H1 (cell line): ENCODE measurements around the gene PRKN. TPM values are rescaled to one million over a fixed set of nuclear protein-coding genes. Genes with fewer than 3 reads are reported as not detected.

Source experiments
- CTCF ChIA-PET: fragments of 300-600 bp; sonication (Branson Sonifier 250); formaldehyde crosslinking; loops from one replicate; lab custom pipeline; 2021; ENCODE audit not compliant: partially characterized antibody; lab: Charles Lee
- POLR2A ChIA-PET: fragments of 300-600 bp; sonication (Branson Sonifier 250); formaldehyde crosslinking; loops from one replicate; lab custom pipeline; 2021; ENCODE audit warnings: inconsistent platforms; ENCODE audit not compliant: partially characterized antibody; lab: Charles Lee
- DNase-seq, 2 experiments: peaks; one replicate each; pipeline versions ENCODE4 v3.0.0 to v3.0.0-alpha.2; 2010 to 2022; ENCODE audit warnings: low spot score in 2 of 2, low read depth in 1 of 2, mixed read lengths in 1 of 2
- FAIRE-seq: peaks from 2 replicates; lab custom pipeline; 2011; peaks lifted over from hg19 to GRCh38; lab: Jason Lieb, UNC
- H2AFZ ChIP-seq: 2 replicates; pipeline ENCODE4 v1.8.1; 2012; ENCODE audit warnings: low read length, inconsistent platforms
- H2AK5ac ChIP-seq: 2 replicates; pipeline ENCODE4 v1.6.1; 2013; ENCODE audit warnings: low read depth, low read length
- H2BK120ac ChIP-seq: replicated peaks from 2 replicates; pipeline ENCODE3; 2013; ENCODE audit warnings: low read depth, low read length, inconsistent platforms
- H2BK12ac ChIP-seq: 2 replicates; pipeline ENCODE4 v1.6.1; 2013; ENCODE audit warnings: low read depth, low read length
- H2BK15ac ChIP-seq: 2 replicates; pipeline ENCODE4 v1.6.1; 2013; ENCODE audit warnings: low read length
- H2BK20ac ChIP-seq: 2 replicates; pipeline ENCODE4 v1.6.1; 2013; ENCODE audit warnings: low read length
- H2BK5ac ChIP-seq: 2 replicates; pipeline ENCODE4 v1.6.1; 2013; ENCODE audit warnings: low read depth, low read length
- H3K14ac ChIP-seq: 2 replicates; pipeline ENCODE4 v1.6.1; 2013; ENCODE audit warnings: inconsistent platforms; ENCODE audit not compliant: insufficient read length
- H3K18ac ChIP-seq: 2 replicates; pipeline ENCODE4 v1.6.1; 2013; ENCODE audit warnings: low read length; ENCODE audit errors: extremely low read depth
- H3K23ac ChIP-seq: 2 replicates; pipeline ENCODE4 v1.6.1; 2013; ENCODE audit warnings: inconsistent platforms; ENCODE audit not compliant: insufficient read length
- H3K23me2 ChIP-seq: 2 replicates; pipeline ENCODE4 v1.6.1; 2013; ENCODE audit warnings: low read depth, low read length
- H3K27ac ChIP-seq: 2 replicates; pipeline ENCODE4 v1.6.1; 2011; ENCODE audit warnings: low read depth, low read length, inconsistent platforms
- H3K27me3 ChIP-seq, 4 experiments: replicated peaks in 1 of 4; 1 replicate in 1 of 4; 2 replicates in 3 of 4; pipeline versions ENCODE4 v1.6.1 to v1.8.1; 2011 to 2013; ENCODE audit warnings: low read length in 3 of 4, mild to moderate bottlenecking in 3 of 4, inconsistent platforms in 2 of 4, mixed read lengths in 2 of 4, moderate library complexity in 1 of 4; ENCODE audit not compliant: control insufficient read depth in 3 of 4, insufficient read depth in 3 of 4; ENCODE audit errors: extremely low read depth in 1 of 4
- H3K36me3 ChIP-seq, 4 experiments: 2 replicates each; pipeline versions ENCODE4 v1.6.1 to v1.8.1; 2011 to 2013; ENCODE audit warnings: mild to moderate bottlenecking in 4 of 4, low read length in 3 of 4, moderate library complexity in 2 of 4, control low read depth in 1 of 4, inconsistent platforms in 1 of 4; ENCODE audit not compliant: insufficient read depth in 4 of 4, control insufficient read depth in 2 of 4
- H3K4ac ChIP-seq: replicated peaks from 2 replicates; pipeline ENCODE3; 2013; ENCODE audit warnings: low read length, low read depth, mixed read lengths, inconsistent platforms; ENCODE audit not compliant: insufficient read length
- H3K4me1 ChIP-seq, 4 experiments: replicated peaks in 1 of 4; 1 replicate in 1 of 4; 2 replicates in 3 of 4; pipeline versions ENCODE4 v1.6.1 to v1.8.1; 2011 to 2013; ENCODE audit warnings: low read length in 3 of 4, inconsistent platforms in 2 of 4, mixed read lengths in 1 of 4; ENCODE audit not compliant: insufficient read depth in 4 of 4, control insufficient read depth in 3 of 4
- H3K4me2 ChIP-seq, 2 experiments: 2 replicates each; pipeline versions ENCODE4 v1.6.1 to v1.8.1; 2011 to 2013; ENCODE audit warnings: low read depth in 2 of 2, low read length in 2 of 2, control low read depth in 1 of 2, inconsistent platforms in 1 of 2, mild to moderate bottlenecking in 1 of 2; ENCODE audit not compliant: insufficient read depth in 1 of 2
- H3K4me3 ChIP-seq, 4 experiments: fragments of 200-600, 300-600 bp in 1 of 4; sonication (generic), shearing (Covaris generic), sonication (Bioruptor Twin) in 1 of 4; 2 replicates each; pipeline versions ENCODE4 v1.5.1 to v1.8.1; 2011 to 2016; ENCODE audit warnings: low read length in 4 of 4, low read depth in 3 of 4, control low read depth in 2 of 4, inconsistent platforms in 2 of 4, mild to moderate bottlenecking in 2 of 4, mixed read lengths in 1 of 4, moderate library complexity in 1 of 4; ENCODE audit not compliant: insufficient read depth in 2 of 4; ENCODE audit errors: extremely low read depth in 1 of 4
- H3K56ac ChIP-seq: replicated peaks from 2 replicates; pipeline ENCODE3; 2013; ENCODE audit warnings: low read depth, mild to moderate bottlenecking, mixed read lengths, low read length, inconsistent platforms; ENCODE audit not compliant: insufficient read length
- H3K79me1 ChIP-seq: 2 replicates; pipeline ENCODE4 v1.6.1; 2013; ENCODE audit warnings: low read depth, low read length, control low read depth
- H3K79me2 ChIP-seq, 2 experiments: 2 replicates each; pipeline versions ENCODE4 v1.6.1 to v1.8.1; 2012 to 2013; ENCODE audit warnings: low read length in 2 of 2, mild to moderate bottlenecking in 2 of 2, inconsistent platforms in 1 of 2; ENCODE audit not compliant: insufficient read depth in 2 of 2, control insufficient read depth in 1 of 2
- H3K9ac ChIP-seq, 4 experiments: replicated peaks in 1 of 4; 1 replicate in 1 of 4; 2 replicates in 3 of 4; pipeline versions ENCODE4 v1.6.1 to v1.8.1; 2011 to 2013; ENCODE audit warnings: low read depth in 3 of 4, low read length in 3 of 4, control low read depth in 2 of 4, mild to moderate bottlenecking in 2 of 4, moderate library complexity in 2 of 4, inconsistent platforms in 1 of 4; ENCODE audit errors: extremely low read depth in 1 of 4
- H3K9me3 ChIP-seq, 2 experiments: 2 replicates each; pipeline versions ENCODE4 v1.6.1 to v1.8.1; 2012 to 2013; ENCODE audit warnings: mild to moderate bottlenecking in 2 of 2, moderate library complexity in 2 of 2, control low read depth in 1 of 2, inconsistent platforms in 1 of 2, low read depth in 1 of 2, low read length in 1 of 2, mixed read lengths in 1 of 2; ENCODE audit not compliant: insufficient read depth in 2 of 2
- H4K20me1 ChIP-seq, 2 experiments: replicated peaks in 1 of 2; 2 replicates each; pipeline versions ENCODE3 to v1.8.1; 2011 to 2013; ENCODE audit warnings: inconsistent platforms in 2 of 2, low read length in 2 of 2, mild to moderate bottlenecking in 1 of 2; ENCODE audit not compliant: insufficient read depth in 2 of 2, control insufficient read depth in 1 of 2
- H4K5ac ChIP-seq: 2 replicates; pipeline ENCODE4 v1.6.1; 2013; ENCODE audit warnings: low read length, low read depth, mixed read lengths, inconsistent platforms; ENCODE audit not compliant: insufficient read length
- H4K8ac ChIP-seq: 2 replicates; pipeline ENCODE4 v1.8.0; 2013; ENCODE audit warnings: mild to moderate bottlenecking, moderate library complexity, low read length, inconsistent platforms; ENCODE audit not compliant: insufficient read depth; ENCODE audit errors: extremely low read depth
- H4K91ac ChIP-seq: replicated peaks from 2 replicates; pipeline ENCODE3; 2013; ENCODE audit warnings: low read length, mixed read lengths, inconsistent platforms; ENCODE audit not compliant: insufficient read length
- HDAC6 ChIP-seq: IDR thresholded peaks from one replicate; pipeline ENCODE4 v1.7.1; 2012; ENCODE audit warnings: low read depth, mild to moderate bottlenecking, inconsistent platforms, low read length, moderate library complexity
- JUND ChIP-seq: IDR thresholded peaks from 2 replicates; pipeline ENCODE4 v1.6.1; 2011; ENCODE audit warnings: mild to moderate bottlenecking, improper control_type of control experiment, low read length
- NANOG ChIP-seq: IDR thresholded peaks from 2 replicates; pipeline ENCODE4 v1.6.1; 2011; ENCODE audit warnings: low read length, low read depth, mild to moderate bottlenecking, inconsistent platforms; ENCODE audit not compliant: insufficient read depth, poor library complexity, severe bottlenecking
- SRF ChIP-seq: IDR thresholded peaks from 2 replicates; pipeline ENCODE4 v1.6.1; 2011; ENCODE audit warnings: mild to moderate bottlenecking, low read depth, low read length, moderate library complexity
- WGBS, 2 experiments: shearing (Covaris generic) in 1 of 2; methylation state at CpG; one replicate each; pipeline versions ENCODE4 v1.1.6 to v1.1.7; 2013 to 2015; ENCODE audit warnings: low lambda C conversion rate in 2 of 2, mixed read lengths in 2 of 2, inconsistent platforms in 1 of 2, low coverage in 1 of 2, missing lambda C conversion rate in 1 of 2; ENCODE audit not compliant: insufficient replicate concordance in 2 of 2, insufficient coverage in 1 of 2, insufficient read length in 1 of 2; ENCODE audit errors: extremely low coverage in 1 of 2, missing lambda C conversion rate in 1 of 2; 5-methylcytosine and 5-hydroxymethylcytosine counted together
- polyA plus RNA-seq, 7 experiments: library from polyadenylated mRNA; depleted of rRNA in 3 of 7; stranded (reverse) in 5 of 7; unstranded in 2 of 7; fragments of >200 nt in 5 of 7; fragments of 200-250 nt in 2 of 7; gene quantifications; 1 replicate in 5 of 7; 2 replicates in 1 of 7; 4 replicates in 1 of 7; pipeline versions ENCODE4 v1.2.1 to v1.2.3, GENCODE V29; 2011 to 2013; ENCODE audit warnings: missing spikeins in 2 of 7, mixed read lengths in 2 of 7
- total RNA-seq: library from RNA; stranded (reverse); fragmentation: NEBNext Ultra II Directional; extraction: Animal tissue kit (Norgen Biotek cat#: 25700); gene quantifications from 2 replicates; pipeline ENCODE4 v1.2.1, GENCODE V29; 2021

The PRKN gene
- total and polyA plus RNA-seq, 2 of the 8 experiments (the other 6 are each of a cell fraction or from before 2014, with no cell fraction given) = 0.13 to 0.29 TPM

DNA sequence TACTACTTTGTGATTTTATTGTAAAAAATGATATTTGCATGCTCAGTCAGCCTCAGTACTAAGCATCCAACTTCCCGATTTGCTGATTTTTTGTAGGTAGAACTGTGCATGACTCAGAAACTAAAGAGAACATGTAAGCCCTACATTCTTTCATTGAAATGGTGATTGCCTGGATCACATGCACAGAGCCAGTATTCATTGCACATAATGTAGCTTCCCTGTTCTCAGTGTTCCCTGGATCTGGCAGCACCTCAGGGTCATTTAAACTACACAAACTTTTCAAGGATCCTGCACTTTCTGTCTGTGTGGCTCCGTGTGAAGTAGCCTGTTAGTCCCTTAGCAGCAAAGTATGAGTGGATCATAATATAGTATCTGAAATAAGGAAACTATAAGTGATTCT is 1030.8 kb downstream of the PRKN start:
- Histone ChIP-seq H2BK20ac (no peak overlapping the region), H3K18ac (no peak overlapping the region), H3K27ac (no peak overlapping the region), H3K36me3 (no peaks in the 10 kb centered on the region), H3K56ac (no peak overlapping the region), H4K91ac (no peak overlapping the region), H3K4me3 (no peak overlapping the region), H3K27me3 (no peaks in the 10 kb centered on the region), H3K14ac (no peak overlapping the region), H3K79me1 (no peaks in the 10 kb centered on the region), H3K9ac (no peak overlapping the region), H3K23ac (no peak overlapping the region), H2AFZ (no peak overlapping the region), H4K20me1 (no peaks in the 10 kb centered on the region), H3K23me2 (no peaks in the 10 kb centered on the region), H4K8ac (no peak overlapping the region), H3K79me2 (no peaks in the 10 kb centered on the region), H2BK12ac (no peak overlapping the region), H3K4me1 (no peaks in the 10 kb centered on the region), H2BK120ac (no peak overlapping the region), H2BK15ac (no peak overlapping the region), H2BK5ac (no peak overlapping the region), H4K5ac (no peak overlapping the region), H3K4ac (no peak overlapping the region), H2AK5ac (no peak overlapping the region), H3K4me2 (no peak overlapping the region), H3K9me3 (no peaks in the 10 kb centered on the region)
- FAIRE-seq = no peak
- POLR2A ChIA-PET = no interaction called here
- CTCF ChIA-PET = interaction anchor here (0.6 to 3.5 kb wide), 10 partner anchors 8 to 295 kb away, joined by 3 to 23 read pairs (median 4); no protein-coding TSS in a partner anchor
- no peak for DNase-seq
- 90% methylated on average over 2 of the region's 2 CpGs; no CpG with 5 or more reads in 1 of the 2 experiments for WGBS, 2 experiments
- no peak for TF ChIP-seq JUND
- no peak for TF ChIP-seq SRF
- no peak for TF ChIP-seq NANOG
- no peak for TF ChIP-seq HDAC6
